HG02610 (cell line): ENCODE measurements around the gene SKAP2.

Source experiments
- ATAC-seq: cut with Tn5 transposase; IDR thresholded peaks from one replicate; pipeline ENCODE4 v1.9.1; 2021; ENCODE audit warnings: mild to moderate bottlenecking, moderate library complexity; ENCODE audit not compliant: unreplicated experiment

SKAP2 gene

DNA sequence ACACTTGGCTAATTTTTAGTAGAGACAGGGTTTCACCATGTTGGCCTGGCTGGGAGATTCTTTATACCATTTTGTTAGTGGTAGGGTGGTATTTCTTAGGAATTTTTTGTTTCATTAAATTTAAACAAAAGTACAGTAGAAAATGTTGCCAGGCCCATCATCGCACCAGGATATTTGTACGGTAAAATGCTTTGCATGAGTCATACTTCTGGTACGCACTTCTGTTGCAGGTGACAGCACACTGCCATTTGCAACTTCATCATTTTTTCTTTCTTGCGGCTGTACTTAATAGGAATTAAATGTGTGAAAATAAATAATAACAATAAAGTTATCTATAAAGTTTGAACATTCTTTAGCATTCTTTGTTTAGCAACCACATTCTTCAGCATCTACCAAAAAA, 195.6 kb downstream of the SKAP2 start:
- no peak for ATAC-seq

DNA sequence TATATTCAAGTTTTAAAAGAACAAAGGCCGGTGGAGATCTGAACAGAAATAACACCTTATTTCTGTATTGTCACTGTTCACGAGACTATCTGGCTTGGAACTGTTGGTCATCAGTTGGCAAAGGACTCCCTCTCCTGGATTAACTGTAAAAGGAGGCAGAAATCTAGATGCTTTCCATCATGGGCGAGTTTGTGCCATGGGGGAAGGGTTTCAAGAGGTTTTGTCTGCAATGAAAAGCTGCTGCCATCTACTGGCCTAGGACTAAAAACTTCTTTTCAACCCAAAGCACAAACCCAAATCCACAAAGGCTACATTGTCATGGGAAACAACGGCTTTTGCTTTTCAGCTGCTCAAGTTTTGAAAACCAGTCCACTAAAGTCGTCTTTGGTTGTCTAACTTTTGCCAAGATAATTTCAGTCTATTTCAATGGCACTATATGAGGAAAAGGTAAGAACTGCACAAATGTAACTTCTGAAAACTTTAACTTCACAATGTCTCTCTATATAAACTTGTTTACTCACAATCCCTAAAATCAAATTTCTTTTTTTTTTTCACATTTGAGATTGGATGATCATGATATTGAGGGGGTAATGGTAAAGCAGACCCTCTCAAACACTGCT, 196.8 kb downstream of the SKAP2 start:
- ATAC-seq, result no peak

DNA sequence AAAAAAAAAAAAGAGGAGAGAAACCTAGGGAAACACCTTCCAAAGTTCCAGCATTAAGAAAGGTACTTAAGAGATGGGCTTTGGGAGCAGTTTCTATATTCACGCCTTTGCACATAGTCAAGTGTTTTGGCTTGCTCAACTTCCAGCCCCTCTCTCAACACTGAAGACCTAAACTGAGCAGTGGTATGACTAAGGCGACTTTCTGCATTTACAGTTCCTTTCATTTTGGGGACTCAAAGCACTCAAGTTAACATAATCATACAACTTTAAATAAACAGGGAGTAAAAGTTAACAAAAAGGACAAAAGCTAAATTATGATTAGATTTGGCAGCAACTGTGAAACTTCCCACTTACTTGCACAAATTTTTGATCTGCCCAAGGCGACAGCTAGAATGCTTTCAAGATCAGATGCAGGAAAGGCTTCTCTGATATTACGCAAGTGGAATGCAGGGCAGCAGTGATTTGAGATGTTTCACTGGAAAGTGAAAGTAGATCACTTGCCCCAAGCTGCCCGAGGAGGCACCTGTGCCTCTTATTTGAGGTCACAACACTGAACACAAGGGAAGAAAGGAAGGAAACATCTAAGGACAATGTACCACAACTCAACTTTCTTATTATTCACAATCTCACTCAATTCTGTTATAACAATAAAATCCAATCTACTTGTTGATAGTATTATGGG, 199.5 kb downstream of the SKAP2 start:
- ATAC-seq, result peak; percentile 66

DNA sequence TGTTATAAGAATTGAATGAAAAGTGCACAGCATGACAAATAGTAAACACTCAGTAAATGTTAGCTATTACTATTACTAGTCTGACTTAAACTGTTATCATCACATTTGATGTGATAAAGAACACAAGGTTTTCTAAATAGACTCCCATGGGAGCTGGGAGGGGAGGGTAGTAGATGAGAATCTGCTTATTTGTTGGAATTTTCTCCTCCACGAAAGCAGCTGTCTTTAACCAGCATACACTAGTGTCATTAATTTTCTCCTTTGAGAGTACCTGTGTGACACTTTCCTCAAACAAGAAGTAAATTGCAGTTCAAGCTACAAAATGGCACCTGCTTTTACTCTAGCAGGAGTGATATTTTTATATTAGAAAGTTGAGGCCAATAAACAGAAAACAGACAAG, 200.1 kb downstream of the SKAP2 start:
- no peak for ATAC-seq

- no peak for ATAC-seq
Measured at GRCh38 chr7:26663874-26664273, 200.5 kb downstream of the SKAP2 start.

- ATAC-seq, result no peak
Measured at GRCh38 chr7:26662646-26663045, 201.7 kb downstream of the SKAP2 start.

DNA sequence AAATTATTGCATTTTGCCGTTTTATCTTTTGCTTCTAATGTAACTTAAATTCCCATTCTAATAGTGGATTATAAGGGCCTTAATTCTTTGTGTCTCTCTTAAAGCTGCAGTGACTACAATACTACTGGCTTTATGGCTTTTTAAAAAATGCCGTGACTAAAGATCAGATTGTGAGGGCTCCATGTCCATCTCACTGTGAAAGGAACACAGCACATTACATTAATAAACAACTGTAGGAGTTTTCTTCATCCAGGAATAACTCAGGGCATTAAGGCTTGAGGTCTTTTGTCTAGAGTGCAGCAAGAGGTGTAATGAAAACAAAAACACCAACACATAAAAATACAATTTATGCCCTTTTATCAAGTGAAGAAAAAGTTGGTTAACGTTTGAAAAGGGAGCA, 205.3 kb downstream of the SKAP2 start:
- no peak for ATAC-seq

DNA sequence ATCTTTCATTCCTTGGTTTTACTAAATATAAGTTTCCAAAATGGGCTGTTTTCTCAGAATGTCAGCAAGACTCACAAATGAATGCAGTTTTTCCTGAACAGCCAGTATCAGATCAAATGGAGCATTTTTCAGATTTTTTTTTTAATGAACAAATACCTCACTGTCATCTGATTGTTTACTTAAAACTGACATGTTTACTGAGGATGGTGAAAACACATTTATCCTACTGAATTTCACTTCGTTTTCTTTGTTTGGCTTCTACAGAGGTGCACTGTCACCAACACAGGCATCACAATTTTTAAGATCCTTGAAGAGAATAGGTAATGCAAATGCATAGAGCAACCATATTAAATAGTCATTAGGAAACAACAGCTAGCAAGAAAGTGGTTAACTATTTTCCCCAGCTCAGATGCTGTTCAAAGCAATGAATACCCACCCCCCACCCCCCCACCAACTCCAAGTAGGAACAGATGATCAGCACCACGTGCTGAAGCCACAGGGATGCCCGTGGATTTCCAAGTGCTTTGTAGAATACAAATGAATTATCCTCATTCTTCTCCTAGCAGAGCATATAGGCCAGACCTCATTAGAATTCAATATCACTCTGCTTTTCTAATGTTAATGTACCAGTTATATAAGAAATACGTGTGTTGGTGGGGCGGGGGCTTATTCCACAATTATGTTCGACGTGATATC, 205.9 kb downstream of the SKAP2 start:
- ATAC-seq, result no peak

- no peak for ATAC-seq
Measured at GRCh38 chr7:26657686-26658388, 206.6 kb downstream of the SKAP2 start.

- ATAC-seq, result no peak
Measured at GRCh38 chr7:26657206-26657641, 207.2 kb downstream of the SKAP2 start.

DNA sequence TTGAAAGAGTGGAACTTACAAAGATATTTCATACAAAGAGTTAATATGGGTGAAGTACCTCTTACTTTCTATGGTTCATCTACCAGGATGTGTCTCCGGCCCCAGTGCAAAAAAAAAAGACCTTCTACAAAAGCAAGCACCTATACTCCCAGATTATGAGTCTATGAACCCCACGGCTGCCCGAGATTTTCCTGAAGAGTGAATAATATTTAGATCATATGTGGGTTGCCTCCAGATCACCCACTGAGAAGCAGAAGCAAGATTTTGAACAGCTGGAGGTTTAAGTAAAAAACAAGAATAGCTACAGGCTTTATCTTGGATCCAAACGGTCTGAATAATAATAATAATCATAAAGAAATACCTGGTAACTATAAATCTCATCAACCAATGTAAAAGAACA, 207.7 kb downstream of the SKAP2 start:
- no peak for ATAC-seq

- no peak for ATAC-seq
Measured at GRCh38 chr7:26655781-26656180, 208.6 kb downstream of the SKAP2 start.

GRCh38 chr7:26653430-26654399, 210.7 kb downstream of the SKAP2 start:
- no peak for ATAC-seq

DNA sequence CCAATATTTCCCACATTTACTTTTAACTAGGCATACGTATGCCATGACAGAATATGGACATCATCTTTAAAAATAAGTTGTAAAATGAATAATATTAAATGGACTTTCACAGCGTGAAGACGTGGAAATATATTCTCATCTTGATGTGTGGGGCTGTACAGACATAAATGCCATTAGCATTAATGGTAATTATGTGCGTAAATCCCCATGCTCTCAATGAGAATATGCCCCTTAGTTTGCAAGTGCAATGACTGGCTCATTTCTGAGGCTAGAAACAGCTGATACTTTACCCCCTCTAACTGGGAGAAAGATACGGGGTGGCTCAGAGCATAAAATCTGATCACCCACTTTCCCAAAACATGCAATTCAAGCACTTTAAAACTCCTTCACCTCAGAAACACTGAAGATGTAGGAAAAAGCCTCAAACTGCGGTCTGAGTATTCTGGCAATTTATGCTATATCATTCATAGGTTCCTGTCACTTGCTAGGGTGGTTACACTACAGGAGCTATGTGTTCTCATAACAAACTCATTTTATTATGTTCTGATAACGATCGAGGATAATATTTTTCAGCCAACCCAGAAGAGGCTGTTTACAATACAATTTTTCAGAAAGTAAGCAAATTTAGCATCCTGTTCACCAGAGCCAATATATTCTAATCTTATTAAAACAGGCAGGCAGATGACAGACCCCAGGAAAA, 211.8 kb downstream of the SKAP2 start:
- no peak for ATAC-seq

DNA sequence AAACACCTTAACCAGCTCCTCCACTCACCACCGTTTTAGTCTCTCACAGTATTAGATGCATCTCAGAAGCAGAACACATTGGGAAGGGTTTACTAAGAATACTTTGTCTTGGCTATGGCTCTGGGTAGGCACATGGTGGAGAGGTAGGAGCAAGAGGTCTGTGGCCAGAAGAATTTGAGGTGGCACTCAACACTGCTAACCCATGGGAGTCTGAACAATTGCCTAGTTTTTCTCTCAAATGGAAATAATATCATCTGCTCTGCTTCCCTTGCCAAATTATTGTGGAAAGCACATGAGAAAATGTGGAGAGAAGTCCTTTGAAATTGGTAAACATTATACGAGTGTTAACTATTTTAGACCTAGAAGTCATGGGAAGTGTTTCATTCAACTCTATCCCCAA, 214.3 kb downstream of the SKAP2 start:
- no peak for ATAC-seq

DNA sequence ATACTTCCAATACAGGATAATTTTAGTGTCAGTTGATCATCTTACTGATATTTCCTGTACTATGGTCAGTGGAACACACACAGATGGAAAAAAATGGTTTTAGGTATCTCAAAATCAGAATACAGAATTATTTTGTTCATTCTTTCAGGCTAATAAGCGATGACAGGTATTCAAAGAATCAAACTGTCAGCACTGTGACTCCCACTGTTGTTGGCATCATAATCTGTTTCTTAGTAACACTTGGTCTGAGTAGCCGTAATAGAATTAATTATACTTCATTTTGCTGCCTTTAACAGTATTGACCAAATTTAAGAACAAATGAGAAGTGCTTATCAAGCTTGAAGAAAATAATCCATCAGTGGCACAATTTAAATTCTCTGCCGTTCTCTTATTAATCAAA, 215.0 kb downstream of the SKAP2 start:
- no peak for ATAC-seq

GRCh38 chr7:26648554-26648953, 215.8 kb downstream of the SKAP2 start:
- no peak for ATAC-seq

GRCh38 chr7:26646336-26647048, 217.9 kb downstream of the SKAP2 start:
- ATAC-seq, result no peak

GRCh38 chr7:26645121-26645520, 219.3 kb downstream of the SKAP2 start:
- no peak for ATAC-seq
